ENCODE data around the gene NUMB.
"Not testable (repeated sequence)": the region's sequence is repeated elsewhere in the genome, so short reads cannot be mapped to it uniquely, and the experiment has no call there.

Gene NUMB

GRCh38 chr14:73426877-73427276, 31.5 kb downstream of the NUMB start:
- no peak for DNase-seq (ENCODE audit: low spot score)
- no peak for TF ChIP-seq CTCF (IDR thresholded peaks at IDR 0.05)
- Histone ChIP-seq H3K27ac (peak overlapping the region in 1 of 2 donors; percentile 24), H3K4me3 (no peak overlapping the region)

- no peak for DNase-seq (ENCODE audit: low spot score)
- TF ChIP-seq CTCF (IDR thresholded peaks at IDR 0.05) = no peak
- H3K27ac ChIP-seq = no peak overlapping the region
- no peak overlapping the region for H3K4me3 ChIP-seq
Observed at GRCh38 chr14:73424453-73424852, 33.9 kb downstream of the NUMB start.

GRCh38 chr14:73423092-73423491, 35.3 kb downstream of the NUMB start:
- not testable (repeated sequence) for H3K27ac ChIP-seq; DNase-seq (ENCODE audit: low spot score); H3K4me3 ChIP-seq

GRCh38 chr14:73422515-73422914, 35.8 kb downstream of the NUMB start:
- no peak for DNase-seq (ENCODE audit: low spot score)
- H3K4me3 ChIP-seq = no peak overlapping the region
- no peak for TF ChIP-seq CTCF (IDR thresholded peaks at IDR 0.05)
- no peak overlapping the region for H3K27ac ChIP-seq

GRCh38 chr14:73418227-73418626, 40.1 kb downstream of the NUMB start:
- Histone ChIP-seq H3K27ac (no peak overlapping the region), H3K4me3 (no peak overlapping the region)
- TF ChIP-seq CTCF (IDR thresholded peaks at IDR 0.05) = no peak
- DNase-seq (ENCODE audit: low spot score) = no peak

- not testable (repeated sequence) for H3K27ac ChIP-seq; H3K4me3 ChIP-seq; DNase-seq (ENCODE audit: low spot score)
Observed at GRCh38 chr14:73406248-73406647, 52.1 kb downstream of the NUMB start.

- H3K4me3 ChIP-seq = no peak overlapping the region
- DNase-seq (ENCODE audit: low spot score) = no peak
- no peak overlapping the region for H3K27ac ChIP-seq
- no peak for TF ChIP-seq CTCF (IDR thresholded peaks at IDR 0.05)
Observed at GRCh38 chr14:73403181-73403752, 55.1 kb downstream of the NUMB start.

- H3K4me3 ChIP-seq = no peak overlapping the region
- TF ChIP-seq CTCF (IDR thresholded peaks at IDR 0.05) = no peak
- H3K27ac ChIP-seq = no peak overlapping the region
- no peak for DNase-seq (ENCODE audit: low spot score)
Observed at GRCh38 chr14:73402579-73402978, 55.8 kb downstream of the NUMB start.
